OCI-LY7 (cell line): Measurements from ENCODE around the gene KIAA0232. TPM values are rescaled to one million over a fixed set of nuclear protein-coding genes. Genes with fewer than 3 reads are reported as not detected.

Source experiments
- BruUV-seq: library from RNA; stranded (reverse); fragments of 400-500 nt; replicated peaks from 2 replicates; lab custom pipeline; 2021; lab: Mats Ljungman, UMichigan
- CTCF ChIA-PET: fragments of 300-600 bp; sonication (Branson Sonifier 250); formaldehyde crosslinking; loops from one replicate; lab custom pipeline; 2022; ENCODE audit warnings: antibody characterized with exemption; ENCODE audit not compliant: unreplicated experiment; lab: Charles Lee
- POLR2A ChIA-PET: fragments of 300-600 bp; sonication (Branson Sonifier 250); formaldehyde crosslinking; loops from one replicate; lab custom pipeline; 2022; ENCODE audit warnings: antibody characterized with exemption; lab: Charles Lee
- DNase-seq: peaks from one replicate; pipeline ENCODE4 v3.0.0-alpha.2; 2015; ENCODE audit warnings: low spot score
- H2AFZ ChIP-seq: fragments of 200-600 bp; sonication (generic), shearing (Covaris generic); 2 replicates; pipeline ENCODE4 v1.6.1; 2014; ENCODE audit warnings: mild to moderate bottlenecking, antibody characterized with exemption, low read length, moderate library complexity
- H3K27ac ChIP-seq: fragments of 200-600 bp; sonication (generic); 2 replicates; pipeline ENCODE4 v1.5.1; 2014; ENCODE audit warnings: mixed run types, low read depth, mild to moderate bottlenecking, moderate library complexity, low read length, inconsistent platforms; ENCODE audit not compliant: poor library complexity, severe bottlenecking
- H3K36me3 ChIP-seq: fragments of 200-600 bp; sonication (generic); 2 replicates; pipeline ENCODE4 v1.6.1; 2014; ENCODE audit warnings: mild to moderate bottlenecking, antibody characterized with exemption, low read length, moderate library complexity, mixed read lengths; ENCODE audit not compliant: insufficient read depth
- H3K4me1 ChIP-seq: fragments of 200-600 bp; sonication (generic); 2 replicates; pipeline ENCODE4 v1.5.1; 2014; ENCODE audit warnings: mild to moderate bottlenecking, low read length; ENCODE audit not compliant: insufficient read depth, poor library complexity, severe bottlenecking
- H3K4me2 ChIP-seq: fragments of 200-600 bp; sonication (generic); 2 replicates; pipeline ENCODE4 v1.6.1; 2014; ENCODE audit warnings: mild to moderate bottlenecking, low read length
- H3K4me3 ChIP-seq: fragments of 200-600 bp; sonication (generic); 2 replicates; pipeline ENCODE4 v1.5.1; 2014; ENCODE audit warnings: mild to moderate bottlenecking, low read depth, low read length; ENCODE audit not compliant: poor library complexity, severe bottlenecking
- H3K79me2 ChIP-seq: fragments of 200-600 bp; sonication (generic); 2 replicates; pipeline ENCODE4 v1.6.1; 2016; ENCODE audit warnings: low read depth, mild to moderate bottlenecking, low read length, moderate library complexity, mixed read lengths; ENCODE audit not compliant: insufficient read depth
- H3K9me2 ChIP-seq: fragments of 200-600 bp; sonication (generic); 2 replicates; pipeline ENCODE4 v1.6.1; 2016; ENCODE audit warnings: mild to moderate bottlenecking, low read length, mixed read lengths; ENCODE audit not compliant: insufficient read depth
- H3K9me3 ChIP-seq: fragments of 200-600 bp; sonication (generic); 2 replicates; pipeline ENCODE4 v1.6.1; 2014; ENCODE audit warnings: mild to moderate bottlenecking, mixed run types, low read length, mixed read lengths
- H4K20me1 ChIP-seq: fragments of 200-600 bp; sonication (generic); 2 replicates; pipeline ENCODE4 v1.6.1; 2014; ENCODE audit warnings: mild to moderate bottlenecking, antibody characterized with exemption, low read length, moderate library complexity, mixed read lengths; ENCODE audit not compliant: insufficient read depth
- EZH2phosphoT487 ChIP-seq: fragments of 200-600 bp; sonication (generic); IDR thresholded peaks from 2 replicates; pipeline ENCODE4 v1.6.1; 2018; ENCODE audit warnings: low read depth, borderline replicate concordance, mild to moderate bottlenecking, mixed run types, antibody characterized with exemption, low read length, moderate library complexity, mixed read lengths
- intact Hi-C: fragments of 100-400 bp; cut with micrococcal nuclease; formaldehyde crosslinking; loops from one replicate; pipeline ENCODE4 v1.10.0; 2022; ENCODE audit not compliant: unreplicated experiment
- total RNA-seq, 2 experiments: library from RNA; depleted of rRNA in 1 of 2; stranded (reverse); fragments of >200 nt in 1 of 2; shearing (Covaris generic) in 1 of 2; gene quantifications; 2 replicates each; pipeline ENCODE4 v1.2.3, GENCODE V29; 2014 to 2022
- TF ChIP-seq, protein P1 (sequence below): fragments of 200-600 bp; sonication (generic); conservative IDR thresholded peaks from 2 replicates; pipeline ENCODE4 v1.5.1; 2014; ENCODE audit warnings: mild to moderate bottlenecking, antibody characterized with exemption, low read length, moderate library complexity, mixed read lengths

KIAA0232 gene
- total RNA-seq, 2 experiments from 2014 or later, result 7.5 to 13.5 TPM

DNA sequence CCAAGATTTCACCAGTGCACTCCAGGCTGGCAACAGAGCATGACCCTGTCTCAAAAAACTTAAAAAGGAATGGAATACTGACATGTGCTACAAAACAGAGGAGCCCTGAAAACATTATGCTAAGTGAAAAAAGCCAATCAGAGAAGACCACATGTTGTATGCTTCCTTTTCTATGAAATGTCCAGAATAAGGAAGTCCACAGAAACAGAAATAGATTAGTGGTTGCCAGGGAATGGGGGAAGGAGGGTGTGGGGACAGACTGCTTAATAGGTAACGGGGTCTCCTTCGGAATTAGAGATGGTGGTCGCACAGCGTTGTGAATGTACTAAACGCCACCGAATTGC is 30.1 kb upstream of the KIAA0232 start:
- H3K4me3 ChIP-seq, result no peak overlapping the region
- no peaks in the 10 kb centered on the region for H3K36me3 ChIP-seq
- no peaks in the 10 kb centered on the region for H3K79me2 ChIP-seq
- CTCF ChIA-PET, result no interaction called here
- no peak overlapping the region for H3K27ac ChIP-seq
- POLR2A ChIA-PET, result no interaction called here
- H2AFZ ChIP-seq, result no peak overlapping the region
- H3K4me1 ChIP-seq, result no peaks in the 10 kb centered on the region
- intact Hi-C loops, result no loop called here
- TF ChIP-seq EZH2phosphoT487, result no peak
- TF ChIP-seq, protein P1, sequence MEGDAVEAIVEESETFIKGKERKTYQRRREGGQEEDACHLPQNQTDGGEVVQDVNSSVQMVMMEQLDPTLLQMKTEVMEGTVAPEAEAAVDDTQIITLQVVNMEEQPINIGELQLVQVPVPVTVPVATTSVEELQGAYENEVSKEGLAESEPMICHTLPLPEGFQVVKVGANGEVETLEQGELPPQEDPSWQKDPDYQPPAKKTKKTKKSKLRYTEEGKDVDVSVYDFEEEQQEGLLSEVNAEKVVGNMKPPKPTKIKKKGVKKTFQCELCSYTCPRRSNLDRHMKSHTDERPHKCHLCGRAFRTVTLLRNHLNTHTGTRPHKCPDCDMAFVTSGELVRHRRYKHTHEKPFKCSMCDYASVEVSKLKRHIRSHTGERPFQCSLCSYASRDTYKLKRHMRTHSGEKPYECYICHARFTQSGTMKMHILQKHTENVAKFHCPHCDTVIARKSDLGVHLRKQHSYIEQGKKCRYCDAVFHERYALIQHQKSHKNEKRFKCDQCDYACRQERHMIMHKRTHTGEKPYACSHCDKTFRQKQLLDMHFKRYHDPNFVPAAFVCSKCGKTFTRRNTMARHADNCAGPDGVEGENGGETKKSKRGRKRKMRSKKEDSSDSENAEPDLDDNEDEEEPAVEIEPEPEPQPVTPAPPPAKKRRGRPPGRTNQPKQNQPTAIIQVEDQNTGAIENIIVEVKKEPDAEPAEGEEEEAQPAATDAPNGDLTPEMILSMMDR, result no peak
- H3K4me2 ChIP-seq, result no peak overlapping the region
- DNase-seq, result no peak
- no peaks in the 10 kb centered on the region for H3K9me3 ChIP-seq
- H4K20me1 ChIP-seq, result no peaks in the 10 kb centered on the region
- no TSS peak for BruUV-seq
- no peaks in the 10 kb centered on the region for H3K9me2 ChIP-seq

DNA sequence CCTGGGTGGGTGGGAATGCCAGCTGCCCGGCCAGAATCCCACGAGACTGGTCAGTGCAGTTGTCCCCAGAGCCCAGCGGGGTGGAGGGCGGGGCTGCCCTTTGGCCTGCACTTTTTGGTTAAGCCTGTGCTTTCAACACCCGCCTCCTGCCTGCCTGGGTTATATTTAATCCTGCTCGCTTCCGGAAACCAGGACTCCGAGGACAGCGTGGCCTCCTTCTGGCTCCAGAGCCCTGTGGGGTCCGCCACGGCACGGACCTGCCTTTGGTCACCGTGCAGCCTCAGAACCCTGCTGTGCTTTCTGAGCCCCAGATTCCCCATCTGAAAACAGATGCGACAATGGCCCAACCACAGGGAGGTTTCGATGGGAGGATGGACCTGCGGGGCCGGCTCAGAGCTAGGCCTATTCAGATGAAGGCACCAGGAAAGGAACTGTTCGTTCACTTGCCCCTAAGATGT is 29.4 kb upstream of the KIAA0232 start:
- no TSS peak for BruUV-seq
- no peak overlapping the region for H2AFZ ChIP-seq
- H3K4me2 ChIP-seq, result no peak overlapping the region
- ChIA-PET CTCF (no interaction called here), POLR2A (no interaction called here)
- H3K9me2 ChIP-seq, result no peaks in the 10 kb centered on the region
- H3K36me3 ChIP-seq, result no peaks in the 10 kb centered on the region
- H3K9me3 ChIP-seq, result no peaks in the 10 kb centered on the region
- DNase-seq, result no peak
- H3K27ac ChIP-seq, result no peak overlapping the region
- no peak overlapping the region for H3K4me3 ChIP-seq
- H3K79me2 ChIP-seq, result no peaks in the 10 kb centered on the region
- H4K20me1 ChIP-seq, result no peaks in the 10 kb centered on the region
- intact Hi-C loops, result no loop called here
- H3K4me1 ChIP-seq, result no peaks in the 10 kb centered on the region
- no peak for TF ChIP-seq EZH2phosphoT487
- TF ChIP-seq, protein P1, result no peak

DNA sequence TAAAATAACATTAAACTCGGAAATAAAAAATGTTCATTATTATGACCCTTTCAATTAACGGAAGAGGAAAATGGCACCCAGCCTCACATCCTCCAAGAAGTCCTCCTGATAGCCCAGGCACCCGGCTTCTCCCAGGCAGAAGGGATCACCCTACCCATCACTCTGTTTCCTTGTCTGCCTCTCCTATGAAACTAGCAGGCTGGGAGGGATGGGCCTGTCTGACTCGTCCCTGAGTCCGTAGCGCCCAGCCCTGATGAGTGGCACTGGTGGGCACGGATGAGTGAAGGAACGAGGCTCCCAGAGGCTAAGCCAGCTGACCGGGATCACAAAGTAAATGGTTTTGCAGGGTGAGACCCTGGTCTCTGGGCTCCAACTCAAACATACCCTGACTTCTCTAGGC is 28.6 kb upstream of the KIAA0232 start:
- Histone ChIP-seq H3K9me3 (no peaks in the 10 kb centered on the region), H3K27ac (no peak overlapping the region), H3K79me2 (no peaks in the 10 kb centered on the region), H3K4me1 (no peaks in the 10 kb centered on the region), H3K36me3 (no peaks in the 10 kb centered on the region), H3K4me3 (no peak overlapping the region), H3K4me2 (no peak overlapping the region), H4K20me1 (no peaks in the 10 kb centered on the region), H2AFZ (no peak overlapping the region), H3K9me2 (no peaks in the 10 kb centered on the region)
- POLR2A ChIA-PET, result no interaction called here
- CTCF ChIA-PET, result no interaction called here
- no TSS peak for BruUV-seq
- DNase-seq, result no peak
- TF ChIP-seq EZH2phosphoT487, result no peak
- TF ChIP-seq, protein P1, result no peak
- intact Hi-C loops, result no loop called here
